Activated T-helper 2 cell treated with anti-CD3 and anti-CD28 coated beads, Interferon-gamma antibody, Interleukin-2, Interleukin-4, amounts not matched to agents 10 μg/mL and 5 μg/mL and 100 μg/mL, durations not matched to agents 14 hours and 24 hours and 36 hours (primary cell): Measurements from ENCODE around the gene MRPS5. TPM values are rescaled to one million over a fixed set of nuclear protein-coding genes. Genes with fewer than 3 reads are reported as not detected.

Experiments
- DNase-seq: peaks from one replicate; pipeline ENCODE4 v3.0.0; 2021; ENCODE audit warnings: low spot score
- H3K27ac Mint-ChIP-seq: one replicate; pipeline ENCODE4 v1.8.0; 2021; ENCODE audit warnings: mixed read lengths
- H3K27me3 Mint-ChIP-seq: one replicate; pipeline ENCODE4 v1.8.0; 2021; ENCODE audit warnings: low read depth, mixed read lengths
- H3K36me3 Mint-ChIP-seq: one replicate; pipeline ENCODE4 v1.8.0; 2021; ENCODE audit warnings: low read depth, mixed read lengths
- H3K4me1 Mint-ChIP-seq: one replicate; pipeline ENCODE4 v1.8.0; 2021; ENCODE audit warnings: low read depth, mixed read lengths
- H3K4me3 Mint-ChIP-seq: one replicate; pipeline ENCODE4 v1.8.0; 2021; ENCODE audit warnings: low read depth, mild to moderate bottlenecking, moderate library complexity, mixed read lengths
- H3K9me3 Mint-ChIP-seq: one replicate; pipeline ENCODE4 v1.8.0; 2021; ENCODE audit warnings: mixed read lengths
- intact Hi-C: fragments of 100-400 bp; cut with micrococcal nuclease; formaldehyde crosslinking; loops from one replicate; pipeline ENCODE4 v1.15.1; 2023
- total RNA-seq: library from RNA; stranded (reverse); gene quantifications from 2 replicates; pipeline ENCODE4 v1.2.3, GENCODE V29; 2022

Gene MRPS5
- total RNA-seq, 1 donor from 2014 or later = 90.7 TPM

DNA sequence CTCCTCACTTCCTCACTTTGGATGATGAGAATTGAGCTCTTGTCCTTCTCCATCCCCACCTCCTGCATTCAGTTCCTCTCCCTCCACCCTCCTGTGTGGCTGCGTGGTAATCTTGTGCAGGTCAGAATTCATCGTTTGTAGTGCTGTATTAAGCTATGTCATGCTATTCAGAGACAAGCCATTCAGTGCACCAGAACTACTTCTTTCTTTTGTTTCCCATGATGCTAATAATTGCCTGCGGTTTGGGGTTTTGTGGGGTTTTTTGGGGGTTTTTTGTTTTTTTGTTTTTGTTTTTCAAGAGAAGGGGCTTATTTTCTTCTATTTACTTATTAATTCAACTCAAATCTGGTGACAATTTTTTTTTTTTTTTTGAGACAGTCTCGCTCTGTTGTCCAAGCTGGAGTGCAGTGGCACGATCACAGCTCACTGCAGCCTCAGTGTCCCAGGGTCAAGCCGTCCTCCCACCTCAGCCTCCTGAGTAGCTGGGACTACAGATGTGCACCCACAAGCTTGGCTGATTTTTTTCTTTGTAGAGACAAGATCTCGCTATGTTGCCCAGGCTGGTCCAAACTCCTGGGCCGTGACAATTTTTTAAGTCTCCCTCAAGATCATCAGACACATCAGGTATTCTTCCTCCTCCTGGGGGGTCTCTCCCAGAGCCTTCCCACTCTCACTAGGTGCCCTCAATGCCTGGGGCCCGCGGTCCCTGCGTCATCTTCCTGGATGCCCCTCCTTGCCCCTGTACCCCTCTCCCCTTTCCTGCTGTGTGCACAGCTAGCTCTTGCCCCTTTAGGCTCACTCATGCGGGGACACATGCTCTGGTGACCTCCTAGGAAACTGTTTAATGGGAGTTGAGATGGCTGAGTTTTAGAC lies 58.3 kb downstream of the MRPS5 start:
- no peaks in the 10 kb centered on the region for H3K27me3 Mint-ChIP-seq
- peak overlapping the region; percentile 39 for H3K27ac Mint-ChIP-seq
- intact Hi-C loops = no loop called here
- no peaks in the 10 kb centered on the region for H3K9me3 Mint-ChIP-seq
- no peak overlapping the region for H3K4me3 Mint-ChIP-seq
- H3K4me1 Mint-ChIP-seq = peaks cover 24% of the 10 kb centered on the region
- no peak for DNase-seq
- H3K36me3 Mint-ChIP-seq = peaks cover under 1% of the 10 kb centered on the region

DNA sequence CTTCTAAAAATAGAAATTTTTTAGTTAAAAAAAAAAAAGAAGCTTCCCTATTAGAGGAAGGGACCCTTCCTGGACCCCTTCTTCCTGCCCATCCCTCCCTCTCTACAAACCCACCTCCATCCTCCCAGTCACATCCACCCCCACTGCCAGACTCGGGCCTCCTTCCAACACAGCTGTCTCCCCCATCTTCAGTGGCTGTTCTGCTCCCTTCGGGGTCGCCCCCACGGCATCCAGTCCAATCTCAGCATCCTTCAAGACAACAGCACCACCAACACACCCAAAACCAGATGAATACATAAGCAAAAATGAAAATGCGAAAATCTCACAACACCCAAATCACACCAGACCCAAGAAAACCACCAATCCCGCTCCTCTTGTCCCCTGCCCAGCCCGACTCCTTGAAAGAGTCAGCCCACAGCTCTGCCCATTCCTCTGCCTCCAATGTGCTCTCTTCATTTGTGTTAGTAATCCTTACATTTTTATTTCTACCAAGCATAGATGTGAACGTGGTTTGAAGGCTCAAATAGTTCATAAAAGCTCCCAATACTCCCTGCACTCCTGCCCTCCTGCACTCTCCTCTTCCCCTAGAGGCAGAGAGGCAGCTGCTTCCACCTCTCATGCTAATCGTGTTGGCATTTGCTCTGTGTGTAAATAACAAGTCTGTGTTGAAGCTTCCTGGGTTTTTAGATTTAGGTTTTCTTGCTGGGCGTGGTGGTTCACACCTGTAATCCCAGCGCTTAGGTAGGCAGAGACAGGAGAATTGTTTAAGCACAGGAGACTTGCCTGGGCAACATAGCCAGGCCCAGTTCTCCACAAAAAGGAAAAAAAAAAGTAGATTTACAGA lies 59.1 kb downstream of the MRPS5 start:
- no peaks in the 10 kb centered on the region for H3K9me3 Mint-ChIP-seq
- peaks cover 24% of the 10 kb centered on the region for H3K4me1 Mint-ChIP-seq
- intact Hi-C loops = no loop called here
- H3K27ac Mint-ChIP-seq = peak overlapping the region; percentile 67
- peak overlapping the region; percentile 7 for H3K4me3 Mint-ChIP-seq
- H3K27me3 Mint-ChIP-seq = no peaks in the 10 kb centered on the region
- no peak for DNase-seq
- no peaks in the 10 kb centered on the region for H3K36me3 Mint-ChIP-seq

DNA sequence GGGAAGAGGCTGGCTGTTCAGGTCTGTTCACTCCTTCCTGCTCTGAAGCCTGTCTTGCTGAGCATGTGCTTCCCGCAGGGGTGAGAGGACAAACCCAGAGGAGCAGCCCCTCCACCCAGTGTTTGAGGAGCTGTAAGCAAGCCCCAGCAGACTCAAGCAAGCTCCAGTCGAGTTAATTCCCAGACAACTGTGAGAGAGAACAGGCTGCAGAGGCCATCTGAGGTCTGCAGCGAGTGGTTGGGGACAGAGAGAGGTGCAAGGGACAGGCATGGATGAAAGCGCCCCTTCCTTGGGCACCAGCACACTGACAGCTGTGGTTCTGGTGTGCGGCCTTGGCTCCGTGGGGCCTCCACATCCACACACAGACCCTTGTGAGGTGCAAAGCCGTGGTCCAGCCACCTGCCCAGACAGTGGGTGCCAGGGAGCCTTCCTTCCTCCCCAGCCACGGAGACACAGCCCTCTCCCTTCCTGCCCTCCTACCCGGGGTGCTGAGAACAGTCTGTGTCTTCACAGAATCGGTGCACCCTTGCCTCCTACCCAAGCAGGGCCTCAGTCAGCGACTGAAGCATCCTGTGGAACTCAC lies 59.9 kb downstream of the MRPS5 start:
- Mint-ChIP-seq H3K4me3 (no peak overlapping the region), H3K36me3 (no peaks in the 10 kb centered on the region), H3K9me3 (no peaks in the 10 kb centered on the region), H3K4me1 (peaks cover 24% of the 10 kb centered on the region), H3K27ac (peak overlapping the region; percentile 56), H3K27me3 (no peaks in the 10 kb centered on the region)
- intact Hi-C loops = no loop called here
- DNase-seq = no peak

DNA sequence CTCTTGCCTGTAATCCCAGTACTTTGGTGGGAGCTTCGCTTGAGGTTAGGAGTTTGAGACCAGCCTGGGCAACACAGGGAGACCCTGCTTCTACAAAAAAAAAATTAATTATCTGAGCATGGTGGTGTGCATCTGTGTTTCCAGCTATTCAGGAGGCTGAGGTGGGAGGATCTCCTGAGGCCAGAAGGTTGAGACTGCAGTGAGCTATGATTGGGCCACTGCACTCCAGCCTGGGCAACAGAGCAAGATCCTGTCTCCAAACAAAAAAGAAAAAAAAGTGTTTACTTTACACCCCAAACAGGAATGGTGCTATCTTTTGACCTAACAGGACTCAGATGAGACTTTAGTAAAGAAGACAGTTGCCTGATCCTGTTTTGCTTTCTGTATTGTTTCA lies 60.5 kb downstream of the MRPS5 start:
- Mint-ChIP-seq H3K9me3 (no peaks in the 10 kb centered on the region), H3K27me3 (no peaks in the 10 kb centered on the region), H3K27ac (peak overlapping the region; percentile 48), H3K4me3 (no peak overlapping the region), H3K36me3 (no peaks in the 10 kb centered on the region), H3K4me1 (peaks cover 24% of the 10 kb centered on the region)
- intact Hi-C loops = no loop called here
- no peak for DNase-seq

DNA sequence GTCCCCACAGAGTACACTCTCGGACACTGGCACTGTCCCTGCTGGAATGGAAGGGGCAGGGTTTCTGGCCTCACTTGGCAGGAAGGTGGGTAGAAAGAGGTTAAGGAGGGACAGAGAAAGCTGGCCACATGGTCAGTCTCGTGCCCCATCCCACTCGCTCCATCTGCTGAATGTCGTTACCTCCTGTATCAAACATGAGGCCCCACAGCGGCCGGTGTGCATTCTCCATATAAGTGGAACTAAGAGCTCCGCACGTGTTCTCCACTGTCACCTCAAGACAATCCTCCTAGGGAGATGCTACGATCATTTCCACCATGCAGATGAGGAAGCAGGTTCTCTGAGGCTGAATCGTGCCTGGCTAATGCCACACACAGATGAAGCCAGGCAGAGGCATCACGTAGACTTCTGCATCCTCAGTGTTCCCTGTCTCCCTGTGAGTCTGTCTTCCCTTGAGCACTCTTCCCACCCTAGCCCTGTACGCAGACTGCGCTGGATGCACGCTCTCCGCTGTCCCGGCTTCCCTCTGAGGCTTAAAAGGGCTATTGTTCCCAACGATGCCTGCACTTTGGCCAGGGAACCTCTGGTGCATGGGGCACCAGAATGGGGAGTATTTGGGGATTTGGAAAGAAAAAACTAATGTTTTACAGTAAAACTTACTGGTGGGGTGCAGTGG lies 61.0 kb downstream of the MRPS5 start:
- DNase-seq = no peak
- Mint-ChIP-seq H3K27ac (no peak overlapping the region), H3K9me3 (no peaks in the 10 kb centered on the region), H3K4me3 (no peak overlapping the region), H3K4me1 (peaks cover 29% of the 10 kb centered on the region), H3K27me3 (no peaks in the 10 kb centered on the region), H3K36me3 (no peaks in the 10 kb centered on the region)
- intact Hi-C loops = no loop called here

DNA sequence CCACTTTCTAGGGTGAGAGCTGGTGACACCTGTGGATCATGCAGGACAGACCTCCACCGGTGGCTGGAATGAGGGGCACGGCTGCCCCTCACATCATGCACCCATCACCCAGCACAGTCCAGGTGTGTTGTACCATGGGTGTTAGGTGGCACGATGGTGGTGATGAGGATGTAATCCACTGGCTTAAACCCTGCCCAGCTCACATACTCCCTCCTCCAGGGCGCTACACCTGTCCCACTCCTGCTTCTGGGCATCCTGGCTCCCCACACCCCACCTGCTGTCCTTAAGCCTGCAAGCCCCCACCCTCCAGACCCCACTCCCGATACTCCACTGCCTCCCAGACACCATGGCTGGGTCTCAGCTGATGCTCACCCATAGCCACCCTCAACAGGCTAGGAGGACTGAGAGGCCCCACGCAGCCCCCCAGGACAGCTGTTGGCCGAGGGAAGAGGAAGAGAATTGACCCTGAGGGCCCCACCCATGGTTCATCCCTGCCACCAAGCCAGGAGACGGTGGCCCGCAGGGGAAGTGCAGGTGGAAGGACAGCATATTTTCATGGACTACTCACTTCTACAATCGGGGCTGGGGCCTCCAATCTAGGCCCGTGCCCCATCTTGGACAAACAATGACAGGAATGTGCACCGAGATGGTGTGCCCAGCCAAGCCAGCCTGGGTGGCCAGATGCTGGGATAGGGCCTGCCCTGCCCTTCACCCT lies 61.8 kb downstream of the MRPS5 start:
- Mint-ChIP-seq H3K4me1 (peaks cover 33% of the 10 kb centered on the region), H3K36me3 (no peaks in the 10 kb centered on the region), H3K9me3 (no peaks in the 10 kb centered on the region), H3K4me3 (no peak overlapping the region), H3K27ac (no peak overlapping the region), H3K27me3 (no peaks in the 10 kb centered on the region)
- DNase-seq = no peak
- intact Hi-C loops = no loop called here

DNA sequence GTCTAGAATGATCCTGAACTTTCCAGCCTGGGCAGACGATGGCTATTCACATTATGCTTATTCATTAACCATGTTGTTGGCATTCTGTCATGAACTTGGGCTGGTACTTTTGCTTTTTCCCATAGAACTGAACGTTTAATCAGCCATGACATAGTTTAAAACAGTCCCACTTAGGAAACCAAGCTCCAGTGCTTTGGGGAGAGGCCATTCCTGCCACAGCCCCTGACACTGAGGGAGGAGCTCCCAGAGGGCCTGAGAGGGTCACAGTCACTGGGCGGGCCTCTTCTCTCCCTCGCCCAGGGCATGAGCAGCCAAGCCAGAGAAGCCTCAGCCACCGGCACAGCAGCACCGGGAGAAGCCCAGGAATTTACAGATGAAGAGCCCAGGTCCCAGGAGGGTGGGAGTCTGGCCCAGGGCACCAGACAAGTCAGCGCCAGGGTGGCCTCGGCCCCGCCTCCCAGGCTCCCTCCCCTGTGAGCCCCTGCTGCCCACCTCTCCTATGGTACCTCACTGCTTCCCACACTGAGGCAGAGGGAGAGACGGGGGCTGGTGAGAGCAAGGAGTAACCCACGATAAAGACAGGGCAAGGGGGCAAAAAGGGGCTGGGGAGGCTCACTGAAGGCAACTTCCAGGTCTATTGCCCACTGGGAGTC lies 62.5 kb downstream of the MRPS5 start:
- DNase-seq = no peak
- intact Hi-C loops = no loop called here
- Mint-ChIP-seq H3K27ac (no peak overlapping the region), H3K9me3 (no peaks in the 10 kb centered on the region), H3K27me3 (no peaks in the 10 kb centered on the region), H3K36me3 (peaks cover 4% of the 10 kb centered on the region), H3K4me3 (no peak overlapping the region), H3K4me1 (peaks cover 37% of the 10 kb centered on the region)

DNA sequence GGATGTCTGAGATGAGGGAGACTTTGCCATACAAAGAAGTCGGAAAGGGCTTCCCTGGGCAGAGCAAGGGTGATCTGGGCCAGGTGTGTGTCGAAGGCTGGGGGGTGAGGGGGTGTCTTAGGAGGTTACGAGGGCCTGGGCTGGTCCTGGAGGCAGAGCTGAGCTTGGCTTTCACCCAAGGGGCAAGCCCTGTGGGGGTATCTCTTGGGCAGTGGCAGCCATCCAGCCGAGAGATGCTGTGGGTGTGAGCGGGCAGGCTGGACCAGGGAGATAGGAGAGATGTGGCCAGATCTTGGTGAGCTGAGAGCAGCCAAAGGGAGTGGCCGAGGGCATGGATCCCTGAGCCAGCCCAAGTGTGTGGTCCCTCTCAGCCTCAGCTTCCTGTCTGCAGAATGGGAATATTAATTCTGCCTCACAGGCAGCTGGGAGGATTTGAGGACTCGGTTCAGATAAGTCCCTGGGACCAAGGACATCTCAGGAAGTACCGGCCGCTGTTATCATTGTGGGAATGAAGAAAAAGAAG lies 63.1 kb downstream of the MRPS5 start:
- Mint-ChIP-seq H3K4me3 (no peak overlapping the region), H3K9me3 (no peaks in the 10 kb centered on the region), H3K27me3 (no peaks in the 10 kb centered on the region), H3K4me1 (peaks cover 35% of the 10 kb centered on the region), H3K27ac (no peak overlapping the region), H3K36me3 (peaks cover 10% of the 10 kb centered on the region)
- intact Hi-C loops = no loop called here
- no peak for DNase-seq

DNA sequence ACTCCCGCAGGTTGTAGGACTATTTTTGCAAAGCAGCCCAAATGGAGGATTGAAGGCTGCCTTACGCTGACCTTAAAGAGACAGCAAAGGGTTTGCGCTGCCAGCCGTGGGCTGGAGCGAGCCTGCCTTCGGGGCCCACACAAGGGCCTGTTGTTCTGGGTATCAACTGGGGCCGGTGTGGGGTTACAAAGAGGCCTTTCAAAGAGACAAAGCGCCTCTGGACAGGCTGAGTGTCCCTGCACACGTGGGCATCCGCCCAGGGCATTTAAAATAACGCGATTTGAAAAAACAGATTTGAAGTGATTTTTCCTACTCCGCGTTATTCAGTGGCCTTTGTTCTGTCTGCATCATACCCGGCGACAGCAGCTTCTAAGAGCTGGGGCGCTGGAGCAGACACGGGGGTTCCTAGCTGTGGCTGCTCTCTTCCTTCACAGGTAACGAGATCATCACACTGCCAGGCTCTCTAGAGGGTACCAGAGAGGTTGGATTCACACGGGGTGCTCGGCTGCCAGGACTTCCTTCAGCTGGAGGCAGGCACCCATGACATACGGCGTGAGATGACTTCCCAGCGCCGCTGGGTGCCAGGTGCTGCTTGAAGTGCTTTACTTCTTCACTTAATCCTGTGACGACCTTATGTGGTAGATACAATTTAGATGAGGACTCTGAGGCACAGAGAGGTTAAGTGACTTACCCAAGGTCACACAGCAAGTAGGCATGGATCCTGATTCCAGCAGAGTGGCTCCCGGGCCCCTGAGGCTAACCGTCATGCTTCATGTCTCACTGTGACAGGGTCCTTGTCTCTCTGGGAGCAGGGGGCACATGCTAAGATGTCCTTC lies 63.9 kb downstream of the MRPS5 start:
- H3K27me3 Mint-ChIP-seq = no peaks in the 10 kb centered on the region
- H3K4me1 Mint-ChIP-seq = peaks cover 29% of the 10 kb centered on the region
- no peak for DNase-seq
- intact Hi-C loops = no loop called here
- peaks cover 18% of the 10 kb centered on the region for H3K36me3 Mint-ChIP-seq
- no peak overlapping the region for H3K27ac Mint-ChIP-seq
- no peak overlapping the region for H3K4me3 Mint-ChIP-seq
- no peaks in the 10 kb centered on the region for H3K9me3 Mint-ChIP-seq

DNA sequence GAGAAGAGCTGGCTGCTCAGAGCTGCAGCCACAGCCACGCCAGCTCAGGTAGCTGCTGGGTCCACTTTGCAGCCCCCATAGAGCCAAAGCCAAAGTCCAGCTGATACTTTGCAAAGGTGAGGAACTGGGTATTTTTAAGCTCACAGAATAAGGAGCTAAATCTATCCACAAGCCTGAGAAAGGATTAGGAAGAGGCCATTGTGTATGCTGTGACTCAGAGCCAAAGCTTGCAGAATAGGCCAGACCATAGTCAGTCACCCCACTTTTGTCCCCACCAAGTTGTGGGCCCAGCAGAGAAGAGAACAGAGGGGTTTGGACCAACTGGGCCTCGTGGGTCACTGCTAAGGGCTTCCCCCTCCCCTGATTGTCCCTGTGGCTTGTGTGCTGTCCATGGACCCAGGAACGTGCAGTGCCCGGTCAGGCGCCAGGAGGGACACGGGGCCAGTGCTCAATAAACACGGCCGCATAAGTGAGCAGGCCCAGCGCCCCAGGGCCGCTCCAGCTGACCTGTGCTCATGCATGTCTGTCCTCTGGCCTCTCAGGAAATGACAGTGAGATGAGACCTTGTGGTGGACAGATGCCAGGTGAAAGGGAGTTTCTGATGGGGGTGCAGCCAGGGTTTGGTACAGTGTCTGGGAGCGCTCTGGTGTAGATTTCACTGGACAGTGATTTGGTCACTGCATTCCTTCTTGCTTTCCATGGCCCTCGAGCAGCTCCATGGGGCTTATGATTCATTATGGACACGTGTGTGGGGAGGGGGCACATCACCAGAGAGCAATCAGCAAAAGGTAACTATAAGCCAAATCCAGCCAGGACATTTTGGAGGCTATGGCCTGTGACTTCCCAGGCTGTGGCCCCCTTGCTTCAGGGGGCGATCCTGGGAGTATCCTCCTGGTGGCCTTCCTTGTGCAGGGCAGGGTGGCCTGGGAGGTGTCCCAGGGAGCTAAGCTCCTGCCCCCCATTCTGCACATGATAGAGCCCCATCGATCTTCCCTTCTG lies 64.8 kb downstream of the MRPS5 start:
- peaks cover 21% of the 10 kb centered on the region for H3K4me1 Mint-ChIP-seq
- intact Hi-C loops = no loop called here
- H3K27me3 Mint-ChIP-seq = no peaks in the 10 kb centered on the region
- DNase-seq = no peak
- H3K9me3 Mint-ChIP-seq = no peaks in the 10 kb centered on the region
- peaks cover 26% of the 10 kb centered on the region for H3K36me3 Mint-ChIP-seq
- H3K27ac Mint-ChIP-seq = no peak overlapping the region
- H3K4me3 Mint-ChIP-seq = no peak overlapping the region
